ENCODE data around the gene AFAP1L1. TPM values are rescaled to one million over a fixed set of nuclear protein-coding genes. Genes with fewer than 3 reads are reported as not detected.

AFAP1L1 gene
- total and polyA plus RNA-seq, 7 experiments from 2014 or later = 0.08 to 1.1 (median 0.49) TPM; not detected in 2

DNA sequence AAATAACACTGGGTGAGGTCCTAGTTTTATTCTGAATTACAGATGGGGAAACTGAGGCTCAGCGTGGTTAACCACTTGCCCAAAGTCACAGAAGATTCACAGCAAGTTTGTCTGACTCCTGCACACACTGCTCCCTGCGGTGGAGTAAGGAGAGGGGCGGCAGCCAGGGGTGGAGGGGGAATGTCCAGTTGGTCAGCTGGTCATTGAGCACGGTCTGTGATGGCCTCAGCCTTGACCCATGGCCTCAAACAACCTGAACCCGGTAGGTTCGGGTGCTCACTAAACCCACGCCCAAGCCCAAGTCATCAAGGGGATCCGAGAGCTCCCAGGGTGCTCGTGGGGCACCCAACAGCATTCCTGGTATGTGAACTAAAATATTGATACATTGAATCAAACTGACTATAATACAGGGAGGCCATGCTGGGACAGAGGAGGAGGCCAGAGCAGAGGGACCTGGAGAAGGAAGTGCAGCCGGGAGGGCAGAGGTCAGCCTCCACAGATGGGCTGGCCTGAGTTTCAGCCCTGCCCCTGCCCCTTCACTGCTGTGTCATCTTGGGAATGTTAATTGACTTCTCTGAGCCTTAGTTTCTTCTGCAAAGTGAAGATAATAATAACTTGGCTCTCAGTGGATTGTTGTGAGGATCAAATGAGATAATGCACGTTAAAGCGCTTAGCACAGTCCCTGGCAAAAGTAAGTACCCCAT, 111.0 kb downstream of the AFAP1L1 start:
- Mint-ChIP-seq H3K4me1 (peaks cover 0 to 5% (median 4%) of the 10 kb centered on the region in 7 donors), H3K36me3 (no peaks in the 10 kb centered on the region), H3K4me3 (no peak overlapping the region), H3K27ac (no peak overlapping the region), H3K9me3 (no peaks in the 10 kb centered on the region), H3K27me3 (no peaks in the 10 kb centered on the region)
- H3K4me1 ChIP-seq (ENCODE audit: control insufficient read depth in 2 of 2, insufficient read depth in 2 of 2, low read length in 2 of 2) = no peaks in the 10 kb centered on the region
- ATAC-seq = no peak
- no peak overlapping the region for H3K4me3 ChIP-seq (ENCODE audit: low read length)
- intact Hi-C loops (cut with micrococcal nuclease) = loop anchor here (1.0 kb wide), 4 partner anchors 52 to 236 kb away; no protein-coding TSS in a partner anchor
- H3K36me3 ChIP-seq (ENCODE audit: control insufficient read depth in 2 of 3, insufficient read depth in 3 of 3, low read length in 3 of 3) = no peaks in the 10 kb centered on the region
- DNase-seq = no peak
- no peak overlapping the region for H3K27ac ChIP-seq (ENCODE audit: low read depth, low read length)
- ChIA-PET CTCF (interaction anchor here (0.6 to 4.1 kb wide), 16 partner anchors 9 to 290 kb away, joined by 3 to 30 read pairs (median 4); partner anchors contain the start of gene PCYOX1L), POLR2A (no interaction called here)
- no peaks in the 10 kb centered on the region for H3K9me3 ChIP-seq (ENCODE audit: control insufficient read depth in 2 of 3, low read length in 3 of 3)
- no peaks in the 10 kb centered on the region for H3K27me3 ChIP-seq (ENCODE audit: control insufficient read depth in 2 of 2, insufficient read depth in 2 of 2, low read length in 2 of 2)

DNA sequence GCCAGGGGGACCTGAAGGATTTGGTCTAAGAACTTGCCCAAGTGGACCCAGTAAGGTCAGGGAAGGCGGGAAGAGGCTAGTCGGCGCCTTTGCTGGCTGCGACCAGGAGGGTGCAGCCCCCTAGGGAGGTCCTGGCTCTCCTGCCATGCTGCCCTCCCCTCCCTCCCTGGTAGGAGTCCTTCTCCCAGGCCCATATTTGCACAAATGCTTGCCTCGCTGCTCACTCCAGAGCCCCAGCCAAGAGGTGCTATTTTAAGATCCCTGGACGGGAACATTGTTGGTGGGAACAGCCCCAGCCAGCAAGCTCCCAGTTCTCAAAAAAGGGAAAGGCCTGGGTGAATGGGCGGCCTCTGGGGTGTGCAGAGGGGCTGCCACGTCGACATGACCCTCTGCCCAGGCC, 111.7 kb downstream of the AFAP1L1 start:
- no peaks in the 10 kb centered on the region for H3K27me3 ChIP-seq (ENCODE audit: control insufficient read depth in 2 of 2, insufficient read depth in 2 of 2, low read length in 2 of 2)
- intact Hi-C loops (cut with micrococcal nuclease) = no loop called here
- ATAC-seq (no peak), DNase-seq (no peak)
- Mint-ChIP-seq H3K4me3 (no peak overlapping the region), H3K9me3 (no peaks in the 10 kb centered on the region), H3K4me1 (peaks cover 0 to 5% (median 4%) of the 10 kb centered on the region in 7 donors), H3K27ac (no peak overlapping the region), H3K27me3 (peaks cover 0 to 3% (median 0%) of the 10 kb centered on the region in 5 donors), H3K36me3 (peaks cover 0 to 2% (median 0%) of the 10 kb centered on the region in 5 donors)
- no peaks in the 10 kb centered on the region for H3K4me1 ChIP-seq (ENCODE audit: control insufficient read depth in 2 of 2, insufficient read depth in 2 of 2, low read length in 2 of 2)
- H3K9me3 ChIP-seq (ENCODE audit: control insufficient read depth in 2 of 3, low read length in 3 of 3) = no peaks in the 10 kb centered on the region
- no peak overlapping the region for H3K4me3 ChIP-seq (ENCODE audit: low read length)
- ChIA-PET CTCF (interaction anchor here (0.6 to 1.5 kb wide), 5 partner anchors 17 to 291 kb away, joined by 3 to 6 read pairs (median 3); no protein-coding TSS in a partner anchor), POLR2A (no interaction called here)
- no peak overlapping the region for H3K27ac ChIP-seq (ENCODE audit: low read depth, low read length)
- no peaks in the 10 kb centered on the region for H3K36me3 ChIP-seq (ENCODE audit: control insufficient read depth in 2 of 3, insufficient read depth in 3 of 3, low read length in 3 of 3)

DNA sequence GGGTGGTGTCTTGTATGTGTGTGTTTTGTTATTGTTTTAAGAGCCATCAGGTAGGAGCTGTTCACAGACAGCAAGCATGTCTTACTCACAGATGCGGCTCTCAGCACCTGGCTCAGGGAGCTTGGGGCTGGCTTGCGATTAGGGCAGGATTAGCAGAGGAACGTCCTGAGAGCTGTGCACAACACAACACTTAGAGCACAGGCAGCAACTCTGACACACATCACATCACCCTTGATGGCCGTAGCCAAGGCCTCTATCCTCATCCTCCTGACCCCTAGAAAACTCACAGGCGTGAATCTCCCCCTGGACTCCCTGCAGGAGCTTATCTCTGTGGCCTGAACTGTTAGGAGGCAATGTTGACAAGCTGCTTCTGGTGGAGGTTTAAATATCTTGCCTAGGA, 114.5 kb downstream of the AFAP1L1 start:
- H3K9me3 Mint-ChIP-seq = no peaks in the 10 kb centered on the region
- Histone ChIP-seq H3K4me1 (ENCODE audit: control insufficient read depth in 2 of 2, insufficient read depth in 2 of 2, low read length in 2 of 2) (no peaks in the 10 kb centered on the region), H3K9me3 (ENCODE audit: control insufficient read depth in 2 of 3, low read length in 3 of 3) (no peaks in the 10 kb centered on the region), H3K36me3 (ENCODE audit: control insufficient read depth in 2 of 3, insufficient read depth in 3 of 3, low read length in 3 of 3) (no peaks in the 10 kb centered on the region), H3K27ac (ENCODE audit: low read depth, low read length) (no peak overlapping the region), H3K27me3 (ENCODE audit: control insufficient read depth in 2 of 2, insufficient read depth in 2 of 2, low read length in 2 of 2) (no peaks in the 10 kb centered on the region), H3K4me3 (ENCODE audit: low read length) (no peak overlapping the region)
- ChIA-PET POLR2A (interaction anchor here (0.5 to 0.8 kb wide), 2 partner anchors 141 to 660 kb away, joined by 3 read pairs; no protein-coding TSS in a partner anchor), CTCF (no interaction called here)
- DNase-seq = no peak
- H3K4me3 Mint-ChIP-seq = no peak overlapping the region
- no peak for ATAC-seq
- peaks cover 0 to 9% (median 0%) of the 10 kb centered on the region in 5 donors for H3K27me3 Mint-ChIP-seq
- H3K4me1 Mint-ChIP-seq = peaks cover 0 to 10% (median 4%) of the 10 kb centered on the region in 7 donors
- intact Hi-C loops (cut with micrococcal nuclease) = no loop called here
- H3K27ac Mint-ChIP-seq = peak overlapping the region in 2 of 9 donors; percentile 28 to 59
- peaks cover 0 to 4% (median 0%) of the 10 kb centered on the region in 5 donors for H3K36me3 Mint-ChIP-seq

DNA sequence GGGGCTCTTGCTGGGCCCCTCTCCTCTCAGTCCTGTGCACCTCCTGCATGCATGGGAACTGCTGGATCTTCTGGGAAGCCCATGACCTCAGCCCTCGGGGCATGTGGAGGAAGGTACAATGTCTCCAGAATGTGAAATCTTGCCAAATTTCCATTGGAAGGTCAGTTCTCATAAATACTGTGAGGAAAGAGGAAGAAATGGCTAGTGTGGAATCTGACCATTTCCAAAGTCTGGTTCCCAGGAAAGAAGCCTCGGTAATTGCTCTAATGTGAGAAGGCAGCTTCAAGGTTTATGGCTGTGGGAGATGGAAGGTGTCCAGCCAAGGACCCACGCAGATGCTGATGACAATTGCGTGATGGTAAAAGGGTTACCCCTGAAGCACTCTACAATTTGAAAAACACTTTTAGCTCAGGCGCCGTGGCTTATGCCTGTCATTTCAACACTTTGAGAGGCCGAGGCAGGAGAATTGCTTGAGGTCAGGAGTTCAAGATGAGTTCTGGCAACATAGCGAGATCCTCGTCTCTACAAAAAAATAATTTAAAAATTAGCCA, 115.5 kb downstream of the AFAP1L1 start:
- DNase-seq (no peak), ATAC-seq (no peak)
- no peaks in the 10 kb centered on the region for H3K4me1 ChIP-seq (ENCODE audit: control insufficient read depth in 2 of 2, insufficient read depth in 2 of 2, low read length in 2 of 2)
- H3K27ac ChIP-seq (ENCODE audit: low read depth, low read length) = no peak overlapping the region
- no peaks in the 10 kb centered on the region for H3K9me3 ChIP-seq (ENCODE audit: control insufficient read depth in 2 of 3, low read length in 3 of 3)
- no peak overlapping the region for H3K27ac Mint-ChIP-seq
- H3K36me3 ChIP-seq (ENCODE audit: control insufficient read depth in 2 of 3, insufficient read depth in 3 of 3, low read length in 3 of 3) = no peaks in the 10 kb centered on the region
- H3K27me3 Mint-ChIP-seq = peaks cover 0 to 9% (median 0%) of the 10 kb centered on the region in 5 donors
- H3K4me3 ChIP-seq (ENCODE audit: low read length) = no peak overlapping the region
- ChIA-PET CTCF (interaction anchor here (1.0 to 1.2 kb wide), 2 partner anchors 20 to 181 kb away, joined by 3 read pairs; no protein-coding TSS in a partner anchor), POLR2A (no interaction called here)
- no peaks in the 10 kb centered on the region for H3K9me3 Mint-ChIP-seq
- no peaks in the 10 kb centered on the region for H3K27me3 ChIP-seq (ENCODE audit: control insufficient read depth in 2 of 2, insufficient read depth in 2 of 2, low read length in 2 of 2)
- H3K36me3 Mint-ChIP-seq = peaks cover 0 to 4% (median 0%) of the 10 kb centered on the region in 5 donors
- H3K4me1 Mint-ChIP-seq = peaks cover 0 to 6% (median 0%) of the 10 kb centered on the region in 7 donors
- intact Hi-C loops (cut with micrococcal nuclease) = no loop called here
- no peak overlapping the region for H3K4me3 Mint-ChIP-seq

DNA sequence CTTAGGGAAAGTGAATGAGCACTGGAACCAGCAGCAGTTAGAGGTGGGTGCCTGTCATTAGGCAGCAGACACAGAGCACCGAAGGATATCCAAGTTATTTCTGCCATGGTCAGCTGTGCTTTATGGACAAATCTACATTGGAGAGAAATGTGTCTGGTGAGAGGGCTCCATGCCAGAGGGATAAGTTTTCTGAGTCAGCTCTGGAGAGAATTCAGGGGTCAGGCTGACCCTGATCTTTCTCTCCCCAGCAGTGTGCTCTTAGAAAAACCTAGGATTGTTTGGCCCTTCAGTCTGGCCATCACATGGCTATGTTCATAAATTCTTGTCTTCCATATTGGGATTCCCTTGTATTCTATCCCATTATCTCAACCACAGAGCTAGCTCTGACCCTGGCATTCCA, 116.3 kb downstream of the AFAP1L1 start:
- Mint-ChIP-seq H3K36me3 (peaks cover 0 to 4% (median 0%) of the 10 kb centered on the region in 5 donors), H3K9me3 (no peaks in the 10 kb centered on the region), H3K27ac (no peak overlapping the region), H3K27me3 (peaks cover 0 to 9% (median 0%) of the 10 kb centered on the region in 5 donors), H3K4me1 (peaks cover 0 to 6% (median 0%) of the 10 kb centered on the region in 7 donors), H3K4me3 (no peak overlapping the region)
- POLR2A ChIA-PET = interaction anchor here (0.8 kb wide), 1 partner anchor 599 kb away, joined by 3 read pairs; no protein-coding TSS in a partner anchor
- DNase-seq = no peak
- ATAC-seq = no peak
- Histone ChIP-seq H3K9me3 (ENCODE audit: control insufficient read depth in 2 of 3, low read length in 3 of 3) (no peaks in the 10 kb centered on the region), H3K27me3 (ENCODE audit: control insufficient read depth in 2 of 2, insufficient read depth in 2 of 2, low read length in 2 of 2) (no peaks in the 10 kb centered on the region), H3K4me1 (ENCODE audit: control insufficient read depth in 2 of 2, insufficient read depth in 2 of 2, low read length in 2 of 2) (no peaks in the 10 kb centered on the region), H3K4me3 (ENCODE audit: low read length) (no peak overlapping the region), H3K27ac (ENCODE audit: low read depth, low read length) (no peak overlapping the region), H3K36me3 (ENCODE audit: control insufficient read depth in 2 of 3, insufficient read depth in 3 of 3, low read length in 3 of 3) (no peaks in the 10 kb centered on the region)
- intact Hi-C loops (cut with micrococcal nuclease) = no loop called here
- CTCF ChIA-PET = interaction anchor here (0.6 to 1.2 kb wide), 3 partner anchors 21 to 180 kb away, joined by 3 to 4 read pairs (median 3); partner anchors contain the start of gene GRPEL2

DNA sequence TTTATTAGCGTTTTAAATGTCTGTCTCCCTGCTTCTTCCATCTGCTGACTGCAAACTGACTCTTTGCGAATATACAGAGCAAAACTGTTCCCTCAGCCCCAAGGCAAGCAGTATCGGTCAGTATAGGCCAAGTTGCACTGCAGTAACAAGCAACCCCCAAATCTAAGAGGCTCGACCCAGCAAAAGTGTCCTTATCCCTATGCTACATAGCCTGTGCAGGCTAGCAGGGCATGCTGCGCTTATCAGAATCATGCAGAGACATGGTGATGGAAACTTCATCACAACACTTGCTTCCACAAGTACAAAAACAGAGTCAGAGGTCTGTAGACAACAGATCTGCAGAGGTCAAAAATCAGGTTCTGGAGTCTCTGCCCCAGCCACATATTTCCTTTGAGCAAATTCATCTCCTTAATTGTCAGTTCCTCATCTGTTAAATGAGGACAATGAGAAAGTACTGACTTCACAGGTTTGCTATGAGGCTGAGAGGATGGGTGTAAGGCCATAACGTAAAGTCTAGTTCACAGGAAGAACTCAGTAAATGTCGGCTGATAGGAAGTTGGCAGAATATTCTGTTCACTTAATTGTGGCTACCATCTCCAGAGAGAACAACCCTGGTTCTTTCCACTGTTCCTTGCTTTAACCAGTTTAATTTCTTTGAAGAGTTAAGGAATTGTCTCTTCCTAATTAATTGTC, 117.0 kb downstream of the AFAP1L1 start:
- no peaks in the 10 kb centered on the region for H3K9me3 Mint-ChIP-seq
- peaks cover 0 to 6% (median 0%) of the 10 kb centered on the region in 7 donors for H3K4me1 Mint-ChIP-seq
- POLR2A ChIA-PET = no interaction called here
- peaks cover 0 to 9% (median 0%) of the 10 kb centered on the region in 5 donors for H3K27me3 Mint-ChIP-seq
- H3K4me3 ChIP-seq (ENCODE audit: low read length) = no peak overlapping the region
- peaks cover 0 to 4% (median 0%) of the 10 kb centered on the region in 5 donors for H3K36me3 Mint-ChIP-seq
- H3K27ac Mint-ChIP-seq = no peak overlapping the region
- no peaks in the 10 kb centered on the region for H3K36me3 ChIP-seq (ENCODE audit: control insufficient read depth in 2 of 3, insufficient read depth in 3 of 3, low read length in 3 of 3)
- ATAC-seq = no peak
- H3K4me3 Mint-ChIP-seq = no peak overlapping the region
- no peaks in the 10 kb centered on the region for H3K9me3 ChIP-seq (ENCODE audit: control insufficient read depth in 2 of 3, low read length in 3 of 3)
- no peak for DNase-seq
- CTCF ChIA-PET = interaction anchor here (1.3 kb wide), 1 partner anchor 72 kb away, joined by 3 read pairs; no protein-coding TSS in a partner anchor
- H3K4me1 ChIP-seq (ENCODE audit: control insufficient read depth in 2 of 2, insufficient read depth in 2 of 2, low read length in 2 of 2) = no peaks in the 10 kb centered on the region
- H3K27me3 ChIP-seq (ENCODE audit: control insufficient read depth in 2 of 2, insufficient read depth in 2 of 2, low read length in 2 of 2) = no peaks in the 10 kb centered on the region
- no peak overlapping the region for H3K27ac ChIP-seq (ENCODE audit: low read depth, low read length)
- intact Hi-C loops (cut with micrococcal nuclease) = no loop called here

Data from naive thymus-derived CD4-positive, alpha-beta T cell (primary cell).